SH-SY5Y (cell line): ENCODE data around the gene OR7A17.

Experiments used
- GATA2 ChIP-seq: IDR thresholded peaks from 2 replicates; pipeline ENCODE4 v1.6.1; 2011; ENCODE audit warnings: mild to moderate bottlenecking, low read depth, low read length
- GATA3 ChIP-seq: IDR thresholded peaks from 2 replicates; pipeline ENCODE4 v1.6.1; 2011; ENCODE audit warnings: low read depth, mild to moderate bottlenecking, low read length, moderate library complexity

The OR7A17 gene

GRCh38 chr19:14830702-14831101, 55.2 kb downstream of the OR7A17 start:
- TF ChIP-seq GATA3: no peak
- TF ChIP-seq GATA2: no peak
